ENCODE data around the gene PPP4R4.

PPP4R4 gene
- long read RNA-seq, result 0 reads

- H3K27ac ChIP-seq (replicated peaks), result no peak within 1 kb of the TSS
These were observed at the start of gene PPP4R4 for GRCh38 chr14:94173885-94174603. Gene PPP4R4, plus strand, starts transcription at chr14:94174322. Its CDS starts 144 bp downstream, at chr14:94174466.

GRCh38 chr14:94124582-94125377, 49.3 kb upstream of the PPP4R4 start:
- DNase-seq (ENCODE audit: low read depth in 1 of 2, low spot score in 1 of 2), result no peak
- H3K27ac ChIP-seq (replicated peaks), result no peak overlapping the region
- no peaks in the 10 kb centered on the region for H3K27me3 ChIP-seq (ENCODE audit: insufficient read depth, poor library complexity, severe bottlenecking)
- no peak overlapping the region for H3K4me3 ChIP-seq (replicated peaks; ENCODE audit: insufficient read depth, low read length)
- TF ChIP-seq REST (IDR thresholded peaks at IDR 0.05; ENCODE audit: insufficient replicate concordance, low read depth) (no peak), SPI1 (IDR thresholded peaks at IDR 0.05; ENCODE audit: borderline replicate concordance, low read depth) (no peak), POLR2AphosphoS5 (IDR thresholded peaks at IDR 0.05; ENCODE audit: low read depth) (no peak), CTCF (IDR thresholded peaks at IDR 0.05; ENCODE audit: insufficient read depth, low read length) (no peak), GABPA (IDR thresholded peaks at IDR 0.05; ENCODE audit: low read depth) (no peak)

More at GRCh38 chr14:94173885-94174603, at the start of gene PPP4R4:
- TF ChIP-seq CTCF (IDR thresholded peaks at IDR 0.05; ENCODE audit: insufficient read depth, low read length), result no peak
- TF ChIP-seq SPI1 (IDR thresholded peaks at IDR 0.05; ENCODE audit: borderline replicate concordance, low read depth), result no peak
- TF ChIP-seq POLR2AphosphoS5 (IDR thresholded peaks at IDR 0.05; ENCODE audit: low read depth), result no peak
- no peak for TF ChIP-seq REST (IDR thresholded peaks at IDR 0.05; ENCODE audit: insufficient replicate concordance, low read depth)
- no peak for TF ChIP-seq GABPA (IDR thresholded peaks at IDR 0.05; ENCODE audit: low read depth)
- peak; percentile 50 to 69 for DNase-seq (ENCODE audit: low read depth in 1 of 2, low spot score in 1 of 2)
- peak within 1 kb of the TSS; percentile 44 for H3K4me3 ChIP-seq (replicated peaks; ENCODE audit: insufficient read depth, low read length)
- peaks cover 50% of the 10 kb centered on the region for H3K27me3 ChIP-seq (ENCODE audit: insufficient read depth, poor library complexity, severe bottlenecking)

DNA sequence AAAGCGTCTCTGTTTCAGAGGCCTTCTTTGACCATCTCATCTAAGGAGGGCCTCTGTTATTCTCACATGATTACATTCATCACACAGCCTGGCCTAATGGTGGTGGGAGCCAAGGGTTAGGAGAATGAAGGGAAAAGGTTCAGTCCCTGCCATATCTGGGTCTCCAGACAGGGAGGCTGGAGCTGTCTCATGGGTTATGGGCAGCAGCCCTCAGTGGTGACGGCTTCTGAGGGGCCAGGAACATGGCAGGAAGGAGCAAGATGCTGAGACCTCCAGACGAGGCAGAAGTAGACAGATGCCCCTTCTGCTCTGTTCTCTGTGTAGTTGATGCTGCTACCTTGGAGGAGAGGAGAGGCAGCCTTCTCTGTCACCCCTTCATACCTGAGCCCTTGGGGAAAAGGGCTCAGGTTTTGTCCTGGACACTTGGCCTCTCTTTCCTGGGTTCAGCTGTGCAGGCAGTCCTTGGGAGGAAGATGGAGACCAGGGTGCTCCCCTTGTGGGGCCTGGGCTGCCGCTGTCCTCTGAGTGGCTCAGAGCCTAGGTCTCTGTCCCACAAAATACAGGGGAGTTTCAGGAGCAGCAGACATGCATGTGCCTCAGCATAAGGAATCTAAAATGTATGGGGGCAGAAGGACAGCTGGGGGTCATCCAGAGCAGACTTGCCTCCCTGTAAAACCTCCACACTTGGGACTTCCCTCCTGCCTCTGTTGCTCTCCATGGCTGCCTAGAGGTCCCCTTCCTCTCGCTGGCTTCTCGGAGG, 48.3 kb upstream of the PPP4R4 start:
- TF ChIP-seq GABPA (IDR thresholded peaks at IDR 0.05; ENCODE audit: low read depth) (no peak), SPI1 (IDR thresholded peaks at IDR 0.05; ENCODE audit: borderline replicate concordance, low read depth) (no peak), CTCF (IDR thresholded peaks at IDR 0.05; ENCODE audit: insufficient read depth, low read length) (no peak), REST (IDR thresholded peaks at IDR 0.05; ENCODE audit: insufficient replicate concordance, low read depth) (no peak), POLR2AphosphoS5 (IDR thresholded peaks at IDR 0.05; ENCODE audit: low read depth) (no peak)
- no peak overlapping the region for H3K27ac ChIP-seq (replicated peaks)
- H3K27me3 ChIP-seq (ENCODE audit: insufficient read depth, poor library complexity, severe bottlenecking), result peaks cover 5% of the 10 kb centered on the region
- DNase-seq (ENCODE audit: low read depth in 1 of 2, low spot score in 1 of 2), result no peak
- H3K4me3 ChIP-seq (replicated peaks; ENCODE audit: insufficient read depth, low read length), result no peak overlapping the region

Measured in HL-60 (cell line).